Sigmoid colon (tissue), 4 donors: ENCODE data around the gene CLDN14.

Experiments
- EP300 ChIP-seq, 4 donors: sonication (generic); formaldehyde crosslinking; IDR thresholded peaks; one replicate each; pipeline ENCODE4 v1.6.1; 2017; ENCODE audit warnings: antibody characterized with exemption in 4 of 4
- POLR2A ChIP-seq, 2 donors: fragments of 450-650 bp; IDR thresholded peaks; one replicate each; pipeline ENCODE4 v1.6.1; 2016; ENCODE audit warnings: antibody characterized with exemption in 2 of 2, mild to moderate bottlenecking in 2 of 2, moderate library complexity in 2 of 2
- POLR2AphosphoS5 ChIP-seq, 4 donors: sonication (generic); formaldehyde crosslinking; IDR thresholded peaks; one replicate each; pipeline ENCODE4 v1.6.1; 2017; ENCODE audit warnings: antibody characterized with exemption in 4 of 4
- TF ChIP-seq, protein P1 (sequence below), 4 experiments: fragments of 450-650 bp in 3 of 4; fragments of 200-600 bp in 1 of 4; IDR thresholded peaks; one replicate each; pipeline ENCODE4 v1.5.1; 2016 to 2019; ENCODE audit warnings: antibody characterized with exemption in 4 of 4, mild to moderate bottlenecking in 3 of 4, moderate library complexity in 2 of 4

DNA sequence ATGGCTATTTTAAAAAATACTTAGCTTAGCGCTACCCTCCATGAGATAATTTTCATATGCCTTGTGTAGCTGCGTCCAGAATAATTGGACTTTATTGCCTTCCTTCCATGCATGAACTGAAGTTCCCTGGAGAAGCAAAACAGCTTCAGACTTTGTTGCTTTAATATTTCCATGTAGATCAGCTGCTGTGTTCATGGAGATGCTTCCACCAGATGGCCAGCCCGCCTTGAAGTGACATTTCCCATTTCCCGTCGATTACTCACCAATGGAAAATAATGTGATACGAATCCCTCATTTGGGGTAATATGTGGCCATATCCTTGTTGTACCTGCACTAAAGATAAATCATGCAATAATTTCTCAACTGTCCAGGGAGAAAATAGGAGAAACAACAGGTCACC is 47.4 kb upstream of the CLDN14 start:
- TF ChIP-seq, protein P1, sequence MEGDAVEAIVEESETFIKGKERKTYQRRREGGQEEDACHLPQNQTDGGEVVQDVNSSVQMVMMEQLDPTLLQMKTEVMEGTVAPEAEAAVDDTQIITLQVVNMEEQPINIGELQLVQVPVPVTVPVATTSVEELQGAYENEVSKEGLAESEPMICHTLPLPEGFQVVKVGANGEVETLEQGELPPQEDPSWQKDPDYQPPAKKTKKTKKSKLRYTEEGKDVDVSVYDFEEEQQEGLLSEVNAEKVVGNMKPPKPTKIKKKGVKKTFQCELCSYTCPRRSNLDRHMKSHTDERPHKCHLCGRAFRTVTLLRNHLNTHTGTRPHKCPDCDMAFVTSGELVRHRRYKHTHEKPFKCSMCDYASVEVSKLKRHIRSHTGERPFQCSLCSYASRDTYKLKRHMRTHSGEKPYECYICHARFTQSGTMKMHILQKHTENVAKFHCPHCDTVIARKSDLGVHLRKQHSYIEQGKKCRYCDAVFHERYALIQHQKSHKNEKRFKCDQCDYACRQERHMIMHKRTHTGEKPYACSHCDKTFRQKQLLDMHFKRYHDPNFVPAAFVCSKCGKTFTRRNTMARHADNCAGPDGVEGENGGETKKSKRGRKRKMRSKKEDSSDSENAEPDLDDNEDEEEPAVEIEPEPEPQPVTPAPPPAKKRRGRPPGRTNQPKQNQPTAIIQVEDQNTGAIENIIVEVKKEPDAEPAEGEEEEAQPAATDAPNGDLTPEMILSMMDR (IDR thresholded peaks at IDR 0.05), result no peak
- TF ChIP-seq POLR2AphosphoS5 (IDR thresholded peaks at IDR 0.05), result no peak
- TF ChIP-seq POLR2A (IDR thresholded peaks at IDR 0.05), result no peak
- TF ChIP-seq EP300 (IDR thresholded peaks at IDR 0.05), result no peak
